SKM-1 (cell line): ENCODE data around the gene MMP28.

ENCODE experiments used
- DNase-seq: peaks from one replicate; lab custom pipeline; 2025; ENCODE audit not compliant: unreplicated experiment; lab: John Stamatoyannopoulos, UW

The MMP28 gene

GRCh38 chr17:35744830-35745229 lies 50.6 kb downstream of the MMP28 start:
- DNase-seq = no peak

GRCh38 chr17:35743626-35744328 lies 51.7 kb downstream of the MMP28 start:
- DNase-seq = no peak

- no peak for DNase-seq
These were observed 52.5 kb downstream of the MMP28 start for GRCh38 chr17:35742896-35743477.

- DNase-seq = no peak
These were observed 52.9 kb downstream of the MMP28 start for GRCh38 chr17:35742496-35742895.

GRCh38 chr17:35740997-35741931 lies 54.2 kb downstream of the MMP28 start:
- DNase-seq = no peak

GRCh38 chr17:35740216-35740615 lies 55.2 kb downstream of the MMP28 start:
- DNase-seq = no peak

GRCh38 chr17:35738519-35739133 lies 56.8 kb downstream of the MMP28 start:
- DNase-seq = no peak

GRCh38 chr17:35736236-35736635 lies 59.2 kb downstream of the MMP28 start:
- DNase-seq = no peak

- DNase-seq = no peak
These were observed 60.2 kb downstream of the MMP28 start for GRCh38 chr17:35735036-35735805.

GRCh38 chr17:35734396-35734795 lies 61.0 kb downstream of the MMP28 start:
- DNase-seq = no peak

GRCh38 chr17:35733366-35733765 lies 62.1 kb downstream of the MMP28 start:
- no peak for DNase-seq

GRCh38 chr17:35732806-35733136 lies 62.7 kb downstream of the MMP28 start:
- DNase-seq = no peak

- DNase-seq = no peak
These were observed 63.3 kb downstream of the MMP28 start for GRCh38 chr17:35731917-35732805.

GRCh38 chr17:35731239-35731916 lies 64.1 kb downstream of the MMP28 start, which contains the start of gene RASL10B:
RASL10B (plus strand) TSS chr17:35731639; CDS start chr17:35735185, 3,546 bp downstream.
- no peak for DNase-seq

- no peak for DNase-seq
These were observed 64.9 kb downstream of the MMP28 start for GRCh38 chr17:35730400-35731005.

- no peak for DNase-seq
These were observed 66.0 kb downstream of the MMP28 start for GRCh38 chr17:35729405-35729833.

GRCh38 chr17:35728551-35728950 lies 66.9 kb downstream of the MMP28 start:
- no peak for DNase-seq

GRCh38 chr17:35727635-35728034 lies 67.8 kb downstream of the MMP28 start:
- no peak for DNase-seq
